Activated T-cell treated with anti-CD3 and anti-CD28 coated beads, Interleukin-2, amount 50 U/mL, for 1 hour (primary cell): ENCODE measurements around the gene CTNNA2.

ENCODE experiments used
- DNase-seq: peaks from one replicate; pipeline ENCODE4 v3.0.0-alpha.2; 2020

Gene CTNNA2

GRCh38 chr2:79619442-79619841 is 106.6 kb downstream of the CTNNA2 start:
- no peak for DNase-seq

GRCh38 chr2:79619976-79620375 is 107.1 kb downstream of the CTNNA2 start:
- no peak for DNase-seq

GRCh38 chr2:79620679-79621078 is 107.8 kb downstream of the CTNNA2 start:
- no peak for DNase-seq

- DNase-seq, result no peak
These were observed 108.4 kb downstream of the CTNNA2 start for GRCh38 chr2:79621252-79621651.

- no peak for DNase-seq
These were observed 108.9 kb downstream of the CTNNA2 start for GRCh38 chr2:79621755-79622154.

- DNase-seq, result no peak
These were observed 109.7 kb downstream of the CTNNA2 start for GRCh38 chr2:79622508-79622907.

- no peak for DNase-seq
These were observed 114.4 kb downstream of the CTNNA2 start for GRCh38 chr2:79627237-79627636.

GRCh38 chr2:79630060-79630459 is 117.2 kb downstream of the CTNNA2 start:
- no peak for DNase-seq

GRCh38 chr2:79630972-79631557 is 118.2 kb downstream of the CTNNA2 start:
- DNase-seq, result no peak

- no peak for DNase-seq
These were observed 125.6 kb downstream of the CTNNA2 start for GRCh38 chr2:79638410-79638809.

- DNase-seq, result no peak
These were observed 126.1 kb downstream of the CTNNA2 start for GRCh38 chr2:79638954-79639353.

GRCh38 chr2:79640001-79640400 is 127.2 kb downstream of the CTNNA2 start:
- DNase-seq, result no peak

- DNase-seq, result no peak
These were observed 136.7 kb downstream of the CTNNA2 start for GRCh38 chr2:79649531-79649930.

GRCh38 chr2:79660557-79660956 is 147.7 kb downstream of the CTNNA2 start:
- no peak for DNase-seq

- no peak for DNase-seq
These were observed 152.2 kb downstream of the CTNNA2 start for GRCh38 chr2:79665091-79665490.

GRCh38 chr2:79666430-79666829 is 153.6 kb downstream of the CTNNA2 start:
- DNase-seq, result no peak

GRCh38 chr2:79669714-79670113 is 156.9 kb downstream of the CTNNA2 start:
- no peak for DNase-seq

GRCh38 chr2:79670198-79670597 is 157.3 kb downstream of the CTNNA2 start:
- no peak for DNase-seq

GRCh38 chr2:79686884-79687283 is 174.0 kb downstream of the CTNNA2 start:
- no peak for DNase-seq

- DNase-seq, result no peak
These were observed 182.4 kb downstream of the CTNNA2 start for GRCh38 chr2:79695248-79695647.

GRCh38 chr2:79697200-79697599 is 184.3 kb downstream of the CTNNA2 start:
- DNase-seq, result no peak

- no peak for DNase-seq
These were observed 187.8 kb downstream of the CTNNA2 start for GRCh38 chr2:79700651-79701050.

GRCh38 chr2:79702905-79703304 is 190.1 kb downstream of the CTNNA2 start:
- DNase-seq, result no peak

- DNase-seq, result no peak
These were observed 198.2 kb downstream of the CTNNA2 start for GRCh38 chr2:79711098-79711497.

GRCh38 chr2:79713131-79713785 is 200.4 kb downstream of the CTNNA2 start:
- DNase-seq, result no peak
